ENCODE data around the gene PLEKHA6.

The PLEKHA6 gene

DNA sequence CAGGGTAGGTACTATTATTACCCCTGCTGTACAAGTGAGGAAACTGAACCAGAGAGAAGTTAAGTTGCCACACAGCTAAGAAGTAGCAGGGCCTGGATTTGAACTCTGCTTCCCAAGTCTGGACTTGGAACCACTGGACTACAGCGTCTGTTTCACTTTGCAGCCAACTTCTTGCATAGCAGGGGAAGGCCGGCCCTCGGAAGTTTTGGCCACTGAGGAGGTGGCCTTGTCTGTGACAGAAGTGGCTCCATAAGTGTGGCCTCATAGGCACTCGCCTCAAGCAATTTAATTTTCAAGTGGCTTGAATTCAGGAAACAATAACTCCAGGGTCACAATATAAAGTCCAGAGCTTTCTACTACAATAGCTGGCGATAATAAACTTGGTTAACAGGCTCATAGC lies 41.4 kb downstream of the PLEKHA6 start (continued):
- TF ChIP-seq SNAI2 (CRISPR knock-in tag; IDR thresholded peaks at IDR 0.05) = no peak
- no peak for TF ChIP-seq RARB (CRISPR knock-in tag; IDR thresholded peaks at IDR 0.05)
- TF ChIP-seq ZNF70 (CRISPR knock-in tag; IDR thresholded peaks at IDR 0.05) = no peak
- no peak for TF ChIP-seq OSR1 (CRISPR knock-in tag; IDR thresholded peaks at IDR 0.05)
- TF ChIP-seq, protein P1, sequence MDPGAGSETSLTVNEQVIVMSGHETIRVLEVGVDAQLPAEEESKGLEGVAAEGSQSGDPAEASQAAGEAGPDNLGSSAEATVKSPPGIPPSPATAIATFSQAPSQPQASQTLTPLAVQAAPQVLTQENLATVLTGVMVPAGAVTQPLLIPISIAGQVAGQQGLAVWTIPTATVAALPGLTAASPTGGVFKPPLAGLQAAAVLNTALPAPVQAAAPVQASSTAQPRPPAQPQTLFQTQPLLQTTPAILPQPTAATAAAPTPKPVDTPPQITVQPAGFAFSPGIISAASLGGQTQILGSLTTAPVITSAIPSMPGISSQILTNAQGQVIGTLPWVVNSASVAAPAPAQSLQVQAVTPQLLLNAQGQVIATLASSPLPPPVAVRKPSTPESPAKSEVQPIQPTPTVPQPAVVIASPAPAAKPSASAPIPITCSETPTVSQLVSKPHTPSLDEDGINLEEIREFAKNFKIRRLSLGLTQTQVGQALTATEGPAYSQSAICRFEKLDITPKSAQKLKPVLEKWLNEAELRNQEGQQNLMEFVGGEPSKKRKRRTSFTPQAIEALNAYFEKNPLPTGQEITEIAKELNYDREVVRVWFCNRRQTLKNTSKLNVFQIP (CRISPR knock-in tag; IDR thresholded peaks at IDR 0.05; ENCODE audit: borderline replicate concordance, low read depth) = no peak
- TF ChIP-seq ZNF565 (CRISPR knock-in tag; conservative IDR thresholded peaks at IDR 0.05; ENCODE audit: low read depth) = no peak
- TF ChIP-seq ARNTL (CRISPR knock-in tag; IDR thresholded peaks at IDR 0.05; ENCODE audit: borderline replicate concordance, low read depth) = no peak
- no peak for TF ChIP-seq CSDC2 (CRISPR knock-in tag; IDR thresholded peaks at IDR 0.05)

DNA sequence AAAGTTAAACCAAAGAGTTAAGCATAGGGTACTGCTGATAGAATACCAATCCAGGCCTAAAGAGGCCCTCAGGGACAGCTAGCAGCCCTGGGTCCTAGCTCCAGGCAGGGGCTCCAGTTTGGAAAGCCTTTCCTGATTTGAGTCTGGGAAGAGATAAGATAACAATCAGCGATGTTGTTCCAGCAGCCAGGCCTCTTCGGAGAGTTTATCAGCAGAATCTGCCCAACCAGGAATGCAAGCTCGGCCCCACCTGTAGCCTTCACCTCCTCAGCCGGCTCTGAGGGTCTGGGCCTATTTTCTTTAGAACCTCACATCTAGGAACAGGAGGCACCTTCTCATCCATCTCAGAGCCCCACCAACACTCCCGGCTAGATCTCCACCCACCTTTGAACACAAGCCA lies 42.6 kb downstream of the PLEKHA6 start:
- no peak for ATAC-seq
- TF ChIP-seq, protein P2, sequence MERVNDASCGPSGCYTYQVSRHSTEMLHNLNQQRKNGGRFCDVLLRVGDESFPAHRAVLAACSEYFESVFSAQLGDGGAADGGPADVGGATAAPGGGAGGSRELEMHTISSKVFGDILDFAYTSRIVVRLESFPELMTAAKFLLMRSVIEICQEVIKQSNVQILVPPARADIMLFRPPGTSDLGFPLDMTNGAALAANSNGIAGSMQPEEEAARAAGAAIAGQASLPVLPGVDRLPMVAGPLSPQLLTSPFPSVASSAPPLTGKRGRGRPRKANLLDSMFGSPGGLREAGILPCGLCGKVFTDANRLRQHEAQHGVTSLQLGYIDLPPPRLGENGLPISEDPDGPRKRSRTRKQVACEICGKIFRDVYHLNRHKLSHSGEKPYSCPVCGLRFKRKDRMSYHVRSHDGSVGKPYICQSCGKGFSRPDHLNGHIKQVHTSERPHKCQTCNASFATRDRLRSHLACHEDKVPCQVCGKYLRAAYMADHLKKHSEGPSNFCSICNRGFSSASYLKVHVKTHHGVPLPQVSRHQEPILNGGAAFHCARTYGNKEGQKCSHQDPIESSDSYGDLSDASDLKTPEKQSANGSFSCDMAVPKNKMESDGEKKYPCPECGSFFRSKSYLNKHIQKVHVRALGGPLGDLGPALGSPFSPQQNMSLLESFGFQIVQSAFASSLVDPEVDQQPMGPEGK (CRISPR knock-in tag; IDR thresholded peaks at IDR 0.05; ENCODE audit: borderline replicate concordance) = no peak
- TF ChIP-seq TCF4 (CRISPR knock-in tag; IDR thresholded peaks at IDR 0.05; ENCODE audit: borderline replicate concordance) = peak; percentile 35; the same call in 1 of the 2 replicates

DNA sequence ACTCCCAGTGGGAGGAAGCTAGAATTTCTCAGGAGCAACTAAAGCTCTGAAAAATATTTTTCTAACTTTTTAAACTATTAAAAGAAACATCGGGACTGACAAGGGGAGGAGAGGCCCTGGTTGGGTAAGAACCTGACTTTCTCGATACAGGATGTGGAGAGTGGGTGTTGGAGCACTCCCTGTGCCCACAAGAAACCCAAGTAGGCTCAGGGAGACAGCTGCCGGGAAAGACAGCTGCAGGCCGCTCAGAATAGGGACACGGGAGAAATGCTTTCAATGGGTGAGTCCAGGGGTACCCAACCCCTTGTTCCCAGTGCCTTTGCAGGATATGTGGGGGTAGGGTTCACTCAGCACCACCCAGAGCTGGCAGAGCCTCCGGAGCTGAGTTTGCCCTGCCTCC lies 43.6 kb downstream of the PLEKHA6 start:
- TF ChIP-seq GLIS3 (CRISPR knock-in tag; IDR thresholded peaks at IDR 0.05) (no peak), ZFP30 (CRISPR knock-in tag; IDR thresholded peaks at IDR 0.05) (no peak), OSR1 (CRISPR knock-in tag; IDR thresholded peaks at IDR 0.05) (no peak), CSDC2 (CRISPR knock-in tag; IDR thresholded peaks at IDR 0.05) (no peak), ESRRG (CRISPR knock-in tag; IDR thresholded peaks at IDR 0.05) (no peak), SNAI2 (CRISPR knock-in tag; IDR thresholded peaks at IDR 0.05) (no peak), RARB (CRISPR knock-in tag; IDR thresholded peaks at IDR 0.05) (no peak), TCF4 (CRISPR knock-in tag; IDR thresholded peaks at IDR 0.05; ENCODE audit: borderline replicate concordance) (no peak), BACH2 (CRISPR knock-in tag; IDR thresholded peaks at IDR 0.05; ENCODE audit: borderline replicate concordance) (no peak), ZNF8 (CRISPR knock-in tag; IDR thresholded peaks at IDR 0.05) (no peak), ZC3H10 (CRISPR knock-in tag; IDR thresholded peaks at IDR 0.05) (no peak), ZNF565 (CRISPR knock-in tag; conservative IDR thresholded peaks at IDR 0.05; ENCODE audit: low read depth) (no peak), ISL1 (CRISPR knock-in tag; IDR thresholded peaks at IDR 0.05) (no peak), ARNTL (CRISPR knock-in tag; IDR thresholded peaks at IDR 0.05; ENCODE audit: borderline replicate concordance, low read depth) (no peak), ZNF70 (CRISPR knock-in tag; IDR thresholded peaks at IDR 0.05) (no peak)
- TF ChIP-seq, protein P3, sequence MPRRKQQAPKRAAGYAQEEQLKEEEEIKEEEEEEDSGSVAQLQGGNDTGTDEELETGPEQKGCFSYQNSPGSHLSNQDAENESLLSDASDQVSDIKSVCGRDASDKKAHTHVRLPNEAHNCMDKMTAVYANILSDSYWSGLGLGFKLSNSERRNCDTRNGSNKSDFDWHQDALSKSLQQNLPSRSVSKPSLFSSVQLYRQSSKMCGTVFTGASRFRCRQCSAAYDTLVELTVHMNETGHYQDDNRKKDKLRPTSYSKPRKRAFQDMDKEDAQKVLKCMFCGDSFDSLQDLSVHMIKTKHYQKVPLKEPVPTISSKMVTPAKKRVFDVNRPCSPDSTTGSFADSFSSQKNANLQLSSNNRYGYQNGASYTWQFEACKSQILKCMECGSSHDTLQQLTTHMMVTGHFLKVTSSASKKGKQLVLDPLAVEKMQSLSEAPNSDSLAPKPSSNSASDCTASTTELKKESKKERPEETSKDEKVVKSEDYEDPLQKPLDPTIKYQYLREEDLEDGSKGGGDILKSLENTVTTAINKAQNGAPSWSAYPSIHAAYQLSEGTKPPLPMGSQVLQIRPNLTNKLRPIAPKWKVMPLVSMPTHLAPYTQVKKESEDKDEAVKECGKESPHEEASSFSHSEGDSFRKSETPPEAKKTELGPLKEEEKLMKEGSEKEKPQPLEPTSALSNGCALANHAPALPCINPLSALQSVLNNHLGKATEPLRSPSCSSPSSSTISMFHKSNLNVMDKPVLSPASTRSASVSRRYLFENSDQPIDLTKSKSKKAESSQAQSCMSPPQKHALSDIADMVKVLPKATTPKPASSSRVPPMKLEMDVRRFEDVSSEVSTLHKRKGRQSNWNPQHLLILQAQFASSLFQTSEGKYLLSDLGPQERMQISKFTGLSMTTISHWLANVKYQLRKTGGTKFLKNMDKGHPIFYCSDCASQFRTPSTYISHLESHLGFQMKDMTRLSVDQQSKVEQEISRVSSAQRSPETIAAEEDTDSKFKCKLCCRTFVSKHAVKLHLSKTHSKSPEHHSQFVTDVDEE (CRISPR knock-in tag; IDR thresholded peaks at IDR 0.05) = no peak
- TF ChIP-seq, protein P4, sequence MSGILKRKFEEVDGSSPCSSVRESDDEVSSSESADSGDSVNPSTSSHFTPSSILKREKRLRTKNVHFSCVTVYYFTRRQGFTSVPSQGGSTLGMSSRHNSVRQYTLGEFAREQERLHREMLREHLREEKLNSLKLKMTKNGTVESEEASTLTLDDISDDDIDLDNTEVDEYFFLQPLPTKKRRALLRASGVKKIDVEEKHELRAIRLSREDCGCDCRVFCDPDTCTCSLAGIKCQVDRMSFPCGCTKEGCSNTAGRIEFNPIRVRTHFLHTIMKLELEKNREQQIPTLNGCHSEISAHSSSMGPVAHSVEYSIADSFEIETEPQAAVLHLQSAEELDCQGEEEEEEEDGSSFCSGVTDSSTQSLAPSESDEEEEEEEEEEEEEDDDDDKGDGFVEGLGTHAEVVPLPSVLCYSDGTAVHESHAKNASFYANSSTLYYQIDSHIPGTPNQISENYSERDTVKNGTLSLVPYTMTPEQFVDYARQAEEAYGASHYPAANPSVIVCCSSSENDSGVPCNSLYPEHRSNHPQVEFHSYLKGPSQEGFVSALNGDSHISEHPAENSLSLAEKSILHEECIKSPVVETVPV (CRISPR knock-in tag; IDR thresholded peaks at IDR 0.05) = no peak
- TF ChIP-seq, protein P2 (CRISPR knock-in tag; IDR thresholded peaks at IDR 0.05; ENCODE audit: borderline replicate concordance) = no peak
- ATAC-seq = no peak
